Neutrophil (primary cell): ENCODE data around the gene CACNA2D1.

Source experiments
- H3K27ac ChIP-seq: fragments of 200-600 bp; sonication (generic); 2 replicates; pipeline ENCODE4 v1.5.1; 2016; ENCODE audit warnings: mild to moderate bottlenecking, moderate library complexity
- H3K27me3 ChIP-seq: fragments of 200-600 bp; sonication (generic); 2 replicates; pipeline ENCODE4 v1.6.0; 2016; ENCODE audit warnings: mild to moderate bottlenecking
- H3K36me3 ChIP-seq: fragments of 200-600 bp; sonication (generic); 2 replicates; pipeline ENCODE4 v1.5.1; 2017
- H3K4me1 ChIP-seq, 2 experiments: fragments of 200-600 bp in 1 of 2; sonication (generic) in 1 of 2; 1 replicate in 1 of 2; 2 replicates in 1 of 2; pipeline versions ENCODE4 v1.5.1 to v1.6.1; 2013 to 2016; ENCODE audit warnings: low read depth in 1 of 2, low read length in 1 of 2, mild to moderate bottlenecking in 1 of 2, moderate library complexity in 1 of 2; ENCODE audit not compliant: control insufficient read depth in 1 of 2, insufficient read depth in 1 of 2
- H3K4me3 ChIP-seq, 2 experiments: fragments of 200-600 bp in 1 of 2; sonication (generic) in 1 of 2; 1 replicate in 1 of 2; 2 replicates in 1 of 2; pipeline ENCODE4 v1.5.1; 2013 to 2016; ENCODE audit warnings: low read depth in 1 of 2, low read length in 1 of 2, mild to moderate bottlenecking in 1 of 2, moderate library complexity in 1 of 2
- H3K9me3 ChIP-seq: fragments of 200-600 bp; sonication (generic); 2 replicates; pipeline ENCODE4 v1.5.1; 2016
- CTCF ChIP-seq: fragments of 200-600 bp; sonication (generic); IDR thresholded peaks from 2 replicates; pipeline ENCODE4 v1.5.1; 2016; ENCODE audit warnings: antibody characterized with exemption

Gene CACNA2D1

GRCh38 chr7:82221152-82221674 lies 222.4 kb downstream of the CACNA2D1 start:
- no peak overlapping the region for H3K27ac ChIP-seq
- no peak for TF ChIP-seq CTCF
- H3K27me3 ChIP-seq = no peaks in the 10 kb centered on the region
- H3K36me3 ChIP-seq = no peaks in the 10 kb centered on the region
- no peaks in the 10 kb centered on the region for H3K9me3 ChIP-seq
- H3K4me3 ChIP-seq = no peak overlapping the region
- no peaks in the 10 kb centered on the region for H3K4me1 ChIP-seq

GRCh38 chr7:82212466-82212865 lies 231.1 kb downstream of the CACNA2D1 start:
- no peaks in the 10 kb centered on the region for H3K4me1 ChIP-seq

GRCh38 chr7:82211333-82211732 lies 232.2 kb downstream of the CACNA2D1 start:
- Histone ChIP-seq H3K4me1 (no peaks in the 10 kb centered on the region), H3K27ac (no peak overlapping the region), H3K9me3 (no peaks in the 10 kb centered on the region)

More at GRCh38 chr7:82212466-82212865, 231.1 kb downstream of the CACNA2D1 start:
- H3K27me3 ChIP-seq = no peaks in the 10 kb centered on the region
- TF ChIP-seq CTCF = no peak
- no peak overlapping the region for H3K27ac ChIP-seq
- no peaks in the 10 kb centered on the region for H3K9me3 ChIP-seq
- H3K36me3 ChIP-seq = no peaks in the 10 kb centered on the region
- no peak overlapping the region for H3K4me3 ChIP-seq

GRCh38 chr7:82210416-82211184 lies 233.0 kb downstream of the CACNA2D1 start:
- H3K27ac ChIP-seq = no peak overlapping the region
- no peaks in the 10 kb centered on the region for H3K27me3 ChIP-seq
- TF ChIP-seq CTCF = no peak
- H3K9me3 ChIP-seq = no peaks in the 10 kb centered on the region
- H3K4me3 ChIP-seq = no peak overlapping the region
- no peaks in the 10 kb centered on the region for H3K36me3 ChIP-seq
- no peaks in the 10 kb centered on the region for H3K4me1 ChIP-seq

More at GRCh38 chr7:82211333-82211732, 232.2 kb downstream of the CACNA2D1 start:
- Histone ChIP-seq H3K36me3 (no peaks in the 10 kb centered on the region), H3K4me3 (no peak overlapping the region), H3K27me3 (no peaks in the 10 kb centered on the region)
- no peak for TF ChIP-seq CTCF

- H3K36me3 ChIP-seq = no peaks in the 10 kb centered on the region
- TF ChIP-seq CTCF = no peak
- H3K27me3 ChIP-seq = no peaks in the 10 kb centered on the region
- H3K27ac ChIP-seq = no peak overlapping the region
- H3K4me1 ChIP-seq = no peaks in the 10 kb centered on the region
- H3K9me3 ChIP-seq = no peaks in the 10 kb centered on the region
- H3K4me3 ChIP-seq = no peak overlapping the region
Measured at GRCh38 chr7:82209179-82209747, 234.3 kb downstream of the CACNA2D1 start.
